Activated naive CD4-positive, alpha-beta T cell treated with anti-CD3 and anti-CD28 coated beads, Interleukin-2, amount 50 U/mL, for 24 hours (primary cell): ENCODE measurements around the gene PDGFD.

ENCODE experiments used
- H3K27ac Mint-ChIP-seq: one replicate; pipeline ENCODE4 v1.8.0; 2021; ENCODE audit warnings: mild to moderate bottlenecking, mixed read lengths
- H3K27me3 Mint-ChIP-seq: one replicate; pipeline ENCODE4 v1.8.0; 2021; ENCODE audit warnings: mixed read lengths
- H3K36me3 Mint-ChIP-seq: one replicate; pipeline ENCODE4 v1.8.0; 2021; ENCODE audit warnings: mixed read lengths
- H3K4me1 Mint-ChIP-seq: one replicate; pipeline ENCODE4 v1.8.0; 2021; ENCODE audit warnings: mixed read lengths
- H3K4me3 Mint-ChIP-seq: one replicate; pipeline ENCODE4 v1.8.0; 2021; ENCODE audit warnings: mild to moderate bottlenecking, mixed read lengths
- H3K9me3 Mint-ChIP-seq: one replicate; pipeline ENCODE4 v1.8.0; 2021; ENCODE audit warnings: mixed read lengths

The PDGFD gene

GRCh38 chr11:103875855-103876510 lies 288.0 kb downstream of the PDGFD start:
- no peaks in the 10 kb centered on the region for H3K27me3 Mint-ChIP-seq
- no peak overlapping the region for H3K4me3 Mint-ChIP-seq
- no peaks in the 10 kb centered on the region for H3K4me1 Mint-ChIP-seq
- H3K9me3 Mint-ChIP-seq, result peaks cover 6% of the 10 kb centered on the region
- no peak overlapping the region for H3K27ac Mint-ChIP-seq
- H3K36me3 Mint-ChIP-seq, result no peaks in the 10 kb centered on the region

- no peaks in the 10 kb centered on the region for H3K9me3 Mint-ChIP-seq
- no peaks in the 10 kb centered on the region for H3K27me3 Mint-ChIP-seq
- no peaks in the 10 kb centered on the region for H3K36me3 Mint-ChIP-seq
- no peak overlapping the region for H3K4me3 Mint-ChIP-seq
- no peak overlapping the region for H3K27ac Mint-ChIP-seq
- H3K4me1 Mint-ChIP-seq, result no peaks in the 10 kb centered on the region
Measured at GRCh38 chr11:103872748-103873147, 291.2 kb downstream of the PDGFD start.

- no peaks in the 10 kb centered on the region for H3K27me3 Mint-ChIP-seq
- H3K27ac Mint-ChIP-seq, result no peak overlapping the region
- no peak overlapping the region for H3K4me3 Mint-ChIP-seq
- no peaks in the 10 kb centered on the region for H3K36me3 Mint-ChIP-seq
- no peaks in the 10 kb centered on the region for H3K4me1 Mint-ChIP-seq
- H3K9me3 Mint-ChIP-seq, result no peaks in the 10 kb centered on the region
Measured at GRCh38 chr11:103871923-103872551, 291.9 kb downstream of the PDGFD start.

GRCh38 chr11:103870821-103871309 lies 293.1 kb downstream of the PDGFD start:
- H3K36me3 Mint-ChIP-seq, result no peaks in the 10 kb centered on the region
- no peaks in the 10 kb centered on the region for H3K4me1 Mint-ChIP-seq
- no peaks in the 10 kb centered on the region for H3K9me3 Mint-ChIP-seq
- H3K4me3 Mint-ChIP-seq, result no peak overlapping the region
- no peak overlapping the region for H3K27ac Mint-ChIP-seq
- H3K27me3 Mint-ChIP-seq, result no peaks in the 10 kb centered on the region

- H3K4me3 Mint-ChIP-seq, result no peak overlapping the region
- H3K36me3 Mint-ChIP-seq, result no peaks in the 10 kb centered on the region
- no peaks in the 10 kb centered on the region for H3K4me1 Mint-ChIP-seq
- no peaks in the 10 kb centered on the region for H3K9me3 Mint-ChIP-seq
- no peak overlapping the region for H3K27ac Mint-ChIP-seq
- peaks cover 1% of the 10 kb centered on the region for H3K27me3 Mint-ChIP-seq
Measured at GRCh38 chr11:103867481-103867880, 296.5 kb downstream of the PDGFD start.

- H3K27ac Mint-ChIP-seq, result no peak overlapping the region
- no peaks in the 10 kb centered on the region for H3K36me3 Mint-ChIP-seq
- peaks cover 1% of the 10 kb centered on the region for H3K27me3 Mint-ChIP-seq
- H3K4me3 Mint-ChIP-seq, result no peak overlapping the region
- H3K4me1 Mint-ChIP-seq, result no peaks in the 10 kb centered on the region
- no peaks in the 10 kb centered on the region for H3K9me3 Mint-ChIP-seq
Measured at GRCh38 chr11:103863497-103863896, 300.4 kb downstream of the PDGFD start.

GRCh38 chr11:103862802-103863174 lies 301.2 kb downstream of the PDGFD start:
- no peaks in the 10 kb centered on the region for H3K9me3 Mint-ChIP-seq
- peaks cover 1% of the 10 kb centered on the region for H3K27me3 Mint-ChIP-seq
- H3K36me3 Mint-ChIP-seq, result no peaks in the 10 kb centered on the region
- no peaks in the 10 kb centered on the region for H3K4me1 Mint-ChIP-seq
- H3K4me3 Mint-ChIP-seq, result no peak overlapping the region
- no peak overlapping the region for H3K27ac Mint-ChIP-seq

GRCh38 chr11:103862094-103862801 lies 301.7 kb downstream of the PDGFD start:
- Mint-ChIP-seq H3K27ac (no peak overlapping the region), H3K36me3 (no peaks in the 10 kb centered on the region), H3K4me1 (no peaks in the 10 kb centered on the region), H3K9me3 (no peaks in the 10 kb centered on the region), H3K27me3 (peaks cover 1% of the 10 kb centered on the region), H3K4me3 (no peak overlapping the region)
